HG02678 (cell line): Measurements from ENCODE around the gene OXER1.
"Not testable (repeated sequence)": the region's sequence is repeated elsewhere in the genome, so short reads cannot be mapped to it uniquely, and the experiment has no call there.

Experiments
- ATAC-seq: cut with Tn5 transposase; IDR thresholded peaks from one replicate; pipeline ENCODE4 v1.9.1; 2021; ENCODE audit warnings: mild to moderate bottlenecking, moderate library complexity; ENCODE audit not compliant: unreplicated experiment

Gene OXER1

GRCh38 chr2:42754021-42754775 is 9.7 kb downstream of the OXER1 start:
- ATAC-seq, result peak; percentile 67

GRCh38 chr2:42752816-42753813 is 10.8 kb downstream of the OXER1 start:
- ATAC-seq, result no peak

- peak; percentile 67 for ATAC-seq
These were observed 11.6 kb downstream of the OXER1 start for GRCh38 chr2:42752314-42752713.

- no peak for ATAC-seq
These were observed 15.1 kb downstream of the OXER1 start for GRCh38 chr2:42748840-42749239.

GRCh38 chr2:42747422-42747821 is 16.5 kb downstream of the OXER1 start:
- ATAC-seq, result no peak

DNA sequence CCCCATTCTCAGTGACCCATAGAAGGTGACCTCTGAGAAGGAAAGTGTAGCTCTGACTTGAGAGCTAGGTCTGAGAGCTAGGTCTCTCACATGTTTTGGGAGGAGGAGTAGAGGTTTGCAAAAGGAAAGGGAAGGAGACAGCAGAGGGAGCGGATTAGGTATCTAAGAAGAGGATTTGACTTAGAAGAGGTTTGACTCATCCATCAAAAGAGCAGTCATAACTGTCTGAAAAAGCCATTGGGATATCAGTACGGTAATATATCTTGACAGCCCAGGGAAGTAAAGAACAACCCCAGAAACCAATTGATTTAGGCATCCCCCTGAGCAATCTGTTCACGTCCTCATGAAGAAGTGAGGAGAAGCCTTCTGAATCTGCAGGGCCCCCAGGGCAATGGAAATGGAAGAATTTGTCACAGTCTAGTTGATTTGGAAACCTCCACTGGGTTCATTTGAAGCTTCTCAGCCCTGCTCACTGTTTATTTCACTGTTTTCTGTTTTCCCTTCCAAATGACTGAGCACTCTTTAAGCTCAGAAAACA is 19.3 kb downstream of the OXER1 start:
- ATAC-seq, result no peak

GRCh38 chr2:42743659-42743990 is 20.3 kb downstream of the OXER1 start:
- no peak for ATAC-seq

DNA sequence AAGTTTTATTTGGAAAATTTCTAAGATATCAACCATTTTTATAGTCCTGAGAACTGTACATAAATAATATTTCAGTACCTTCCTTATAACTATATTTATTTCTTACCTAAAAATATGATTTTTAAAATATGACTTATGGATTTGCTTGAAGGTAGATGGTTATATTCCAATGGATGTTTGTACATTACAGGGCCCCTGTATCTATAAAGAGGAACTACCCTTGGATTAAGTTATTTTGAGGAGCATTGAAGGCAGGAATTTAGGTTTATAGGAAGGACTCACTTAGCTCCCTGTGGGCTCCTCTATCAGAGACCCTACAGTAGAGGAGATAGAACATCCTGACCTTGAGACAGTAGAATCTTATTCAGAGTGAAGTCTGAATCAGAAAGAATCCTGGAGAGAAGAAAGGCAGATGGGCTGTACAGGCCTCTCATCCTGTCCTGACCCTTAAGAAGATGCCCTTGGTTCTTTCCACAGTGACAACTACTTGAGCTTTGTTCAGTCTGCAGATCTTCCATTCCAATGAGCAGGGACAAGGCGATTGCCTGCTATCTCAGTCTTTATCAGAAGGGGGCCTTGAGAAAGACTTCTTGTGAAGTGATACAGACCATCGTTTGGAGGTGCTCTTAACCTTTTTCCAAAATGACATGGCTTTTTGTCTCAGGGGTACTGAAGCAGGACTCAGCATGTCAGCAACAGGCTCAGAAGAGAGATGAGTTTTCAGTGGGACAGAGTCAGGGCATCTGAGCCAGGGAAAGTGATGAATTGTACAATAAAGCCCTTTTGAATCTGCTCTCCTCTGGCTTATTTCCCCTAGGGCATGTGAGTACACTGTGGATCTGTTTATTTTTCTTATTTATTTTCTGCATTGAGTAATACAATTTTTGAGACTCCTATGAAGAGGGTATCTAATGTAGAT is 20.9 kb downstream of the OXER1 start:
- no peak for ATAC-seq

DNA sequence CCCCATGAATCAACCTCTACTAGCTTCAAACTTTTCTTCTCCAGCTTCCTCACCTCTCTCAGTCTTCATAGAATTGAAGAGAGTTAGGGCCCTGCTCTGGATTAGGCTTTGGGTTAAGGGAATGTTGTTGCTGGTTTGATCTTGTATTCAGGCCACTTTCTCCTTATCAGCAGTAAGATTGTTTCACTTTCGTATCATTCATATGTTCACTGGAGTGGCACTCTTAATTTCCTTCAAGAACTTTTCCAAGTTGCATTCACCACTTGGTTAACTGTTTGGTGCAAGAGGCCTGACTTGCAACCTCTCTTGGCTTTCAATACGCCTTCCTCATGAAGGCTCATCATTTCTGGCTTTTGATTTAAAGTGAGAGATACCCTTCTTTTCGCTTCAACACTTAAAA is 22.8 kb downstream of the OXER1 start:
- no peak for ATAC-seq

GRCh38 chr2:42736598-42737322 is 27.2 kb downstream of the OXER1 start:
- no peak for ATAC-seq

- ATAC-seq, result no peak
These were observed 30.1 kb downstream of the OXER1 start for GRCh38 chr2:42733852-42734251.

- not testable (repeated sequence) for ATAC-seq
These were observed 32.6 kb downstream of the OXER1 start for GRCh38 chr2:42731316-42731715.

- ATAC-seq, result no peak
These were observed 37.3 kb downstream of the OXER1 start for GRCh38 chr2:42726680-42727079.

- ATAC-seq, result no peak
These were observed 38.3 kb downstream of the OXER1 start for GRCh38 chr2:42725657-42726056.

GRCh38 chr2:42724886-42725285 is 39.0 kb downstream of the OXER1 start:
- no peak for ATAC-seq

GRCh38 chr2:42723465-42723864 is 40.5 kb downstream of the OXER1 start:
- ATAC-seq, result no peak

- ATAC-seq, result peak; percentile 97
These were observed 41.4 kb downstream of the OXER1 start for GRCh38 chr2:42722320-42723190.

- peak; percentile 16 for ATAC-seq
These were observed 42.0 kb downstream of the OXER1 start for GRCh38 chr2:42721898-42722297.

GRCh38 chr2:42714686-42715085 is 49.2 kb downstream of the OXER1 start:
- no peak for ATAC-seq
